Smooth muscle cell (in vitro differentiated cells): ENCODE results near the gene PIR. TPM values are rescaled to one million over a fixed set of nuclear protein-coding genes. Genes with fewer than 3 reads are reported as not detected.
A peak's percentile ranks its signal among the peaks of the same experiment; 100 is the strongest.

Experiments
- DNase-seq: peaks from one replicate; lab custom pipeline; 2025; ENCODE audit not compliant: unreplicated experiment; lab: John Stamatoyannopoulos, UW
- H2AFZ ChIP-seq: fragments of 200-600 bp; sonication (generic); 2 replicates; pipeline ENCODE4 v1.6.0; 2016; ENCODE audit warnings: antibody characterized with exemption, low read depth, mild to moderate bottlenecking
- H3F3A ChIP-seq: fragments of 200-600 bp; sonication (generic); 2 replicates; pipeline ENCODE4 v1.6.0; 2017; ENCODE audit warnings: antibody characterized with exemption, low read depth
- H3K27ac ChIP-seq: fragments of 200-600 bp; sonication (generic); 2 replicates; pipeline ENCODE4 v1.5.1; 2016; ENCODE audit warnings: low read depth, mild to moderate bottlenecking
- H3K27me3 ChIP-seq: fragments of 200-600 bp; sonication (generic); 2 replicates; pipeline ENCODE4 v1.6.1; 2016; ENCODE audit warnings: low read depth, mild to moderate bottlenecking
- H3K36me3 ChIP-seq: fragments of 200-600 bp; sonication (generic); 2 replicates; pipeline ENCODE4 v1.5.1; 2016; ENCODE audit warnings: low read depth
- H3K4me1 ChIP-seq: fragments of 200-600 bp; sonication (generic); 2 replicates; pipeline ENCODE4 v1.5.1; 2016; ENCODE audit warnings: low read depth
- H3K4me2 ChIP-seq: fragments of 200-600 bp; sonication (generic); 2 replicates; pipeline ENCODE4 v1.6.0; 2016; ENCODE audit warnings: mild to moderate bottlenecking
- H3K4me3 ChIP-seq: fragments of 200-600 bp; sonication (generic); 2 replicates; pipeline ENCODE4 v1.5.1; 2016; ENCODE audit warnings: mild to moderate bottlenecking
- H3K79me2 ChIP-seq: fragments of 200-600 bp; sonication (generic); 2 replicates; pipeline ENCODE4 v1.6.0; 2016; ENCODE audit warnings: low read depth, mild to moderate bottlenecking
- H3K9ac ChIP-seq: fragments of 200-600 bp; sonication (generic); 2 replicates; pipeline ENCODE4 v1.6.0; 2016; ENCODE audit warnings: low read depth
- H3K9me3 ChIP-seq: fragments of 200-600 bp; sonication (generic); replicated peaks from 2 replicates; pipeline ENCODE4 v1.5.1; 2016; ENCODE audit warnings: low read depth
- H4K20me1 ChIP-seq: fragments of 200-600 bp; sonication (generic); 2 replicates; pipeline ENCODE4 v1.6.0; 2016; ENCODE audit warnings: low read depth
- WGBS: methylation state at CpG from one replicate; pipeline ENCODE4 v1.1.7; 2016; ENCODE audit warnings: low lambda C conversion rate; 5-methylcytosine and 5-hydroxymethylcytosine counted together
- polyA plus RNA-seq: library from polyadenylated mRNA; unstranded; fragments of >200 nt; fragmentation: Nextera tagmentation; extraction: Ambion mirVana; gene quantifications from 2 replicates; pipeline ENCODE4 v1.2.1, GENCODE V29; 2016
- total RNA-seq: library from RNA; depleted of rRNA; stranded (reverse); fragments of >200 nt; gene quantifications from 2 replicates; pipeline ENCODE4 v1.2.3, GENCODE V29; 2014
- TF ChIP-seq, protein P1 (sequence below): fragments of 200-600 bp; sonication (generic); IDR thresholded peaks from 2 replicates; pipeline ENCODE4 v1.5.1; 2017; ENCODE audit warnings: borderline replicate concordance, mild to moderate bottlenecking, antibody characterized with exemption; ENCODE audit not compliant: insufficient read depth, poor library complexity, severe bottlenecking

The PIR gene
- total and polyA plus RNA-seq, 2 experiments from 2014 or later, result 9.3 to 14.3 TPM

DNA sequence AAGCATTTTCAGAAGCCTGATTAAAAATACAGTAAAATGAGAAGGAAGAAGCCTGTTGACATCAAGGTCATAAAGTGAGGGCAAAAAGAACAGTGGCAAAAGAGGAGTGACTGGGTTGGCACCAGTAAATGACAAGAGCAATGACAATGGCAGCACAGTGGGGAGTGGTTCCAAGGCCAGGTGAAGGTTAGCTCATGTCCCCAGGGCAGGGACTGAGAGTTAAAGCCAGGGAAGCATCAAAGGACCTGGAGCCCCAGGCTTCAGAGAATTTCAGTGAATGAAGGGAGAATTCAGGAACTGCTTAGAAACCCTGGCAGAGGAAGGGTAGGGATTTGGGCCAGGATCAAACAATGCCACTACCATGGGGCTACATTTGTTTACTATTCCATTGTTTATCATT, 149.0 kb downstream of the PIR start:
- H3K27me3 ChIP-seq, result no peaks in the 10 kb centered on the region

DNA sequence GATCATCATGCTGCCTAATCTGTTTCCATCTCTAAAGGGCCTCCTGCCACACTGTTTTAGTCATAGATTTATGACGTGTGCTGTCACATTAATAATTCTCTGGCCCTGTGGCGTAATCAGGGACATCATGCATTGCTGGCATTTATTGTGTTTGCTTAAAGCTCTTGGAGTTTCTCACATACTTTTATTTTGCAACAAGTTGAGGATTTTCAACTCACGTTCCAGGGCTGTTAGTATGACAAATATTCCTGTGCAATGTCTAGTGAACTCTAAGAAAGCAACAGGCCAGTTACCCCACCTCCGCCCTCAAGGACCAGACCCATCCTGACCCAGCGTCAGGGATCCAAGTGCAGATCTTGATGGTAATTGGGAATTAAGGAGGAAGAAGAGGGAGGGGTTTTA, 150.1 kb downstream of the PIR start:
- Histone ChIP-seq H3K27ac (no peak overlapping the region), H3K79me2 (no peaks in the 10 kb centered on the region), H3F3A (no peaks in the 10 kb centered on the region), H4K20me1 (no peaks in the 10 kb centered on the region), H2AFZ (no peak overlapping the region), H3K4me1 (no peaks in the 10 kb centered on the region), H3K9ac (no peak overlapping the region), H3K4me2 (no peak overlapping the region), H3K27me3 (no peaks in the 10 kb centered on the region), H3K36me3 (no peaks in the 10 kb centered on the region), H3K4me3 (no peak overlapping the region), H3K9me3 (no peaks in the 10 kb centered on the region)
- TF ChIP-seq, protein P1, sequence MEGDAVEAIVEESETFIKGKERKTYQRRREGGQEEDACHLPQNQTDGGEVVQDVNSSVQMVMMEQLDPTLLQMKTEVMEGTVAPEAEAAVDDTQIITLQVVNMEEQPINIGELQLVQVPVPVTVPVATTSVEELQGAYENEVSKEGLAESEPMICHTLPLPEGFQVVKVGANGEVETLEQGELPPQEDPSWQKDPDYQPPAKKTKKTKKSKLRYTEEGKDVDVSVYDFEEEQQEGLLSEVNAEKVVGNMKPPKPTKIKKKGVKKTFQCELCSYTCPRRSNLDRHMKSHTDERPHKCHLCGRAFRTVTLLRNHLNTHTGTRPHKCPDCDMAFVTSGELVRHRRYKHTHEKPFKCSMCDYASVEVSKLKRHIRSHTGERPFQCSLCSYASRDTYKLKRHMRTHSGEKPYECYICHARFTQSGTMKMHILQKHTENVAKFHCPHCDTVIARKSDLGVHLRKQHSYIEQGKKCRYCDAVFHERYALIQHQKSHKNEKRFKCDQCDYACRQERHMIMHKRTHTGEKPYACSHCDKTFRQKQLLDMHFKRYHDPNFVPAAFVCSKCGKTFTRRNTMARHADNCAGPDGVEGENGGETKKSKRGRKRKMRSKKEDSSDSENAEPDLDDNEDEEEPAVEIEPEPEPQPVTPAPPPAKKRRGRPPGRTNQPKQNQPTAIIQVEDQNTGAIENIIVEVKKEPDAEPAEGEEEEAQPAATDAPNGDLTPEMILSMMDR, result no peak
- 50% methylated on average over 5 of the region's 5 CpGs for WGBS
- no peak for DNase-seq

More for the DNA sequence above, 149.0 kb downstream of the PIR start:
- H3F3A ChIP-seq, result no peaks in the 10 kb centered on the region
- H2AFZ ChIP-seq, result no peak overlapping the region
- no peaks in the 10 kb centered on the region for H3K9me3 ChIP-seq
- no peak overlapping the region for H3K4me3 ChIP-seq
- TF ChIP-seq, protein P1, result no peak
- H3K36me3 ChIP-seq, result no peaks in the 10 kb centered on the region
- no peaks in the 10 kb centered on the region for H3K79me2 ChIP-seq
- no peaks in the 10 kb centered on the region for H4K20me1 ChIP-seq
- no peaks in the 10 kb centered on the region for H3K4me1 ChIP-seq
- DNase-seq, result no peak
- no peak overlapping the region for H3K4me2 ChIP-seq
- H3K27ac ChIP-seq, result no peak overlapping the region
- H3K9ac ChIP-seq, result no peak overlapping the region

DNA sequence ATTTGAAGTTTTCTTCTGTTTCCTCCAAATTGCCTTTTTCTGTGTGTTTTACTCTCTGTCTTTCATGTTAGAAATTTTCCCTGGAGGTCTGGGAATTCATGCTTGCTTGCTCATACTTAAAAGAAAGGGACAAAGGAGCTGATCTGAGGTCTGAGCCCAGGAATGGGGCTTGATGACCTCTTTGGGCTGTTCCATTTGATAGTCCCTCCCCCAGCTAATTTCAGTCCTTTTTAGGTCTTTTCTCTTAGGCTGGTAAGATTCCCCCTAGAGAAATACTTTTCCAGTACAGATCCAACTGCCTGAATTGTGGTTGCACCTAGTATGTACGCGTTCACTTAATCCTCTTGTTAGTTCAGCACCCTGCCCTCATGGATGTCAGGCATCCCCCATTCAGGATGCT, 152.3 kb downstream of the PIR start:
- peaks cover 8% of the 10 kb centered on the region for H3K27me3 ChIP-seq
- no peaks in the 10 kb centered on the region for H3K9me3 ChIP-seq
- H3K36me3 ChIP-seq, result no peaks in the 10 kb centered on the region
- no peaks in the 10 kb centered on the region for H4K20me1 ChIP-seq
- H3K4me3 ChIP-seq, result no peak overlapping the region
- TF ChIP-seq, protein P1, result no peak
- no peak overlapping the region for H3K9ac ChIP-seq
- no peaks in the 10 kb centered on the region for H3F3A ChIP-seq
- no peak overlapping the region for H3K4me2 ChIP-seq
- no peaks in the 10 kb centered on the region for H3K79me2 ChIP-seq
- H2AFZ ChIP-seq, result no peak overlapping the region
- no peaks in the 10 kb centered on the region for H3K4me1 ChIP-seq
- H3K27ac ChIP-seq, result no peak overlapping the region
- DNase-seq, result no peak
- 93% methylated on average over 2 of the region's 2 CpGs for WGBS

DNA sequence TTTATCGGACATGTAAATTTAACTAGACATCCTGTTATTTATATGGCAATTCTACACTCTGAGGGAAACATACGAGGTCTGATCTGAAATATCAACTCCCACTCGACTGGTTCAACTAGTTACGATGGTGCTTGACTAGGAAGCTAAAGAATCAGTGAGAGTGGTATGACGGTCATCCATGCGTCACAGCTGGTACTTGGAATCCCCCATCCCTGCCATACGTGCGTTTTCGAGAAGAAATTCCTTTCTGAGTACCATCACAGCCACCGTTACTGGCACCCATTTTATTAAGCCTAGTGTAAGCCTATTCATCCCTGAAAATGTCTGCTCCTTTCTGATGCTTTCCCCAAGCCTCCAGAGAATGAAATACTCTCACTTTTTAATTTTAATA, 157.1 kb downstream of the PIR start:
- Histone ChIP-seq H3K79me2 (no peaks in the 10 kb centered on the region), H3K4me2 (peak overlapping the region; percentile 75), H4K20me1 (no peaks in the 10 kb centered on the region), H3F3A (no peaks in the 10 kb centered on the region), H3K27me3 (peaks cover 8% of the 10 kb centered on the region), H3K9me3 (no peaks in the 10 kb centered on the region), H3K4me1 (no peaks in the 10 kb centered on the region), H3K27ac (peak overlapping the region; percentile 92), H2AFZ (peak overlapping the region; percentile 70), H3K9ac (peak overlapping the region; percentile 89), H3K36me3 (no peaks in the 10 kb centered on the region), H3K4me3 (peak overlapping the region; percentile 48)
- WGBS, result 40% methylated on average over 10 of the region's 10 CpGs
- no peak for DNase-seq
- TF ChIP-seq, protein P1, result no peak
